Left lung (tissue), 10 donors: ENCODE results near the gene SEPTIN12. TPM values are rescaled to one million over a fixed set of nuclear protein-coding genes. Genes with fewer than 3 reads are reported as not detected.
A peak's percentile ranks its signal among the peaks of the same experiment; 100 is the strongest.

Source experiments
- ATAC-seq: fragments of 200-7000 bp; cut with Tn5 transposase; one replicate; pipeline ENCODE4 v1.9.1; 2020; ENCODE audit warnings: moderate library complexity
- DNase-seq, 4 donors: peaks; one replicate each; pipeline ENCODE4 v3.0.0-alpha.2; 2013 to 2020
- H3K27ac ChIP-seq, 2 donors: fragments of 200-600 bp; sonication (generic) in 1 of 2; one replicate each; pipeline versions ENCODE4 v1.5.0 to v1.8.0; 2020 to 2021
- H3K27me3 ChIP-seq, 2 donors: fragments of 200-600 bp; sonication (generic) in 1 of 2; one replicate each; pipeline versions ENCODE4 v1.5.0 to v1.8.0; 2020 to 2021
- H3K36me3 ChIP-seq, 2 donors: fragments of 200-600 bp; sonication (generic) in 1 of 2; one replicate each; pipeline versions ENCODE4 v1.5.0 to v1.8.0; 2020 to 2021
- H3K4me1 ChIP-seq, 2 donors: fragments of 200-600 bp; one replicate each; pipeline ENCODE4 v1.8.0; 2021
- H3K4me3 ChIP-seq, 2 donors: fragments of 200-600 bp; sonication (generic) in 1 of 2; one replicate each; pipeline versions ENCODE4 v1.5.0 to v1.8.0; 2020 to 2021; ENCODE audit warnings: mild to moderate bottlenecking in 1 of 2
- H3K9me3 ChIP-seq, 2 donors: fragments of 200-600 bp; sonication (generic) in 1 of 2; one replicate each; pipeline versions ENCODE4 v1.5.0 to v1.8.0; 2020 to 2021
- intact Hi-C, 2 donors: fragments of 100-400 bp; cut with DNase I; formaldehyde crosslinking; loops; one replicate each; pipeline versions ENCODE4 v1.11.2 to v1.14.2; 2022
- polyA plus RNA-seq, 6 donors: library from polyadenylated mRNA; unstranded; fragments of 120-200 nt; gene quantifications; one replicate each; pipeline ENCODE4 v1.2.1, GENCODE V29; 2013; ENCODE audit not compliant: insufficient read length in 6 of 6
- total RNA-seq, 2 donors: library from RNA; stranded (reverse); fragmentation: NEBNext Ultra II Directional; extraction: Animal tissue kit (Norgen Biotek cat#: 25700); gene quantifications; one replicate each; pipeline ENCODE4 v1.2.1, GENCODE V29; 2021
- TF ChIP-seq, protein P1 (sequence below), 2 donors: fragments of 200-600 bp; sonication (generic) in 1 of 2; IDR thresholded peaks; one replicate each; pipeline versions ENCODE4 v1.5.0 to v1.8.0; 2021; ENCODE audit warnings: antibody characterized with exemption in 2 of 2
- donor health status: DM: no; HTN: yes; CAD: no.
- donor health status: DM: no; HTN: no; CAD: no.

SEPTIN12 gene
- total and polyA plus RNA-seq, 8 donors, result 0.28 to 14.6 (median 0.65) TPM; not detected in 5

- no peak overlapping the region for H3K27ac ChIP-seq
- intact Hi-C loops, result no loop called here
- TF ChIP-seq, protein P1, sequence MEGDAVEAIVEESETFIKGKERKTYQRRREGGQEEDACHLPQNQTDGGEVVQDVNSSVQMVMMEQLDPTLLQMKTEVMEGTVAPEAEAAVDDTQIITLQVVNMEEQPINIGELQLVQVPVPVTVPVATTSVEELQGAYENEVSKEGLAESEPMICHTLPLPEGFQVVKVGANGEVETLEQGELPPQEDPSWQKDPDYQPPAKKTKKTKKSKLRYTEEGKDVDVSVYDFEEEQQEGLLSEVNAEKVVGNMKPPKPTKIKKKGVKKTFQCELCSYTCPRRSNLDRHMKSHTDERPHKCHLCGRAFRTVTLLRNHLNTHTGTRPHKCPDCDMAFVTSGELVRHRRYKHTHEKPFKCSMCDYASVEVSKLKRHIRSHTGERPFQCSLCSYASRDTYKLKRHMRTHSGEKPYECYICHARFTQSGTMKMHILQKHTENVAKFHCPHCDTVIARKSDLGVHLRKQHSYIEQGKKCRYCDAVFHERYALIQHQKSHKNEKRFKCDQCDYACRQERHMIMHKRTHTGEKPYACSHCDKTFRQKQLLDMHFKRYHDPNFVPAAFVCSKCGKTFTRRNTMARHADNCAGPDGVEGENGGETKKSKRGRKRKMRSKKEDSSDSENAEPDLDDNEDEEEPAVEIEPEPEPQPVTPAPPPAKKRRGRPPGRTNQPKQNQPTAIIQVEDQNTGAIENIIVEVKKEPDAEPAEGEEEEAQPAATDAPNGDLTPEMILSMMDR (IDR thresholded peaks at IDR 0.05), result no peak
Measured at GRCh38 chr16:4796982-4797804, 9.0 kb upstream of the SEPTIN12 start.

DNA sequence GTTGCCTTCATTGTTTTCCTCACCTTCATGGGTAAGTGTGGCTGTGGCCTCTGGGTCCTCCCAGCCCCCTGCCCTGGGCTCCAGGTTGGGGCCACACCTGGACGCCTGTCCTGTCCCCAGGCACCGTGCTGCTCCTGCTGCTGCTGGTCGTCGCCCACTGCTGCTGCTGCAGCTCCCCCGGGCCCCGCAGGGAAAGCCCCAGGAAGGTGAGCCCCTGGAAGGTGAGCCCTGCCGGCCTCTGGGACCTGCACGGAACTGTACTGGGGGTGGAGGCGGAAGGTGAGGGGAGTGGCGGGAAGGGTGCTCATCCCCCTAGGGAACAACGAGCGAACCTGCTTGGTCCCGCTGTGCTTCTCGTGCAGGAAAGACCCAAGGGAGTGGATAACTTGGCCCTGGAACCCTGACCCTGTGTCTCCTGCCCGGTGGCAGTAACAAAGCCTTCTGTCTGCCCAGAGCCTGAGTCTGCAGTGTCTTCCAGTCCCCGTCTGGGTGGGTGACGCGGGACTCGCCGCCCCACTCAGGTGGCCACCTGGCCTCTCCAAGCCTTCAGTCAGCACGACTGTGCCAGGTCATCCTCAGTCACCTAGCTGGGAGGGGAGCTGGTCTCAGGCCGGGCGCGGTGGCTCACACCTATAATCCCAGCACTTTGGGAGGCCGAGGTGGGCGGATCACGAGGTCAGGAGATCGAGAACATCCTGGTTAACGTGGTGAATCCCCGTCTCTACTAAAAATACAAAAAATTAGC, 7.9 kb upstream of the SEPTIN12 start:
- peak overlapping the region in 1 of 2 donors; percentile 26 for H3K4me3 ChIP-seq
- intact Hi-C loops, result no loop called here
- no peaks in the 10 kb centered on the region for H3K27me3 ChIP-seq
- H3K27ac ChIP-seq, result no peak overlapping the region
- no peaks in the 10 kb centered on the region for H3K9me3 ChIP-seq
- TF ChIP-seq, protein P1 (IDR thresholded peaks at IDR 0.05), result no peak
- H3K4me1 ChIP-seq, result peaks cover 5 to 13% of the 10 kb centered on the region in 2 donors
- H3K36me3 ChIP-seq, result peaks cover 0 to 39% of the 10 kb centered on the region in 2 donors
- no peak for DNase-seq
- no peak for ATAC-seq

More at GRCh38 chr16:4796982-4797804, 9.0 kb upstream of the SEPTIN12 start:
- no peaks in the 10 kb centered on the region for H3K9me3 ChIP-seq
- H3K36me3 ChIP-seq, result peaks cover 0 to 39% of the 10 kb centered on the region in 2 donors
- ATAC-seq, result no peak
- peaks cover 14 to 24% of the 10 kb centered on the region in 2 donors for H3K4me1 ChIP-seq
- no peak overlapping the region for H3K4me3 ChIP-seq
- H3K27me3 ChIP-seq, result no peaks in the 10 kb centered on the region
- DNase-seq, result no peak

DNA sequence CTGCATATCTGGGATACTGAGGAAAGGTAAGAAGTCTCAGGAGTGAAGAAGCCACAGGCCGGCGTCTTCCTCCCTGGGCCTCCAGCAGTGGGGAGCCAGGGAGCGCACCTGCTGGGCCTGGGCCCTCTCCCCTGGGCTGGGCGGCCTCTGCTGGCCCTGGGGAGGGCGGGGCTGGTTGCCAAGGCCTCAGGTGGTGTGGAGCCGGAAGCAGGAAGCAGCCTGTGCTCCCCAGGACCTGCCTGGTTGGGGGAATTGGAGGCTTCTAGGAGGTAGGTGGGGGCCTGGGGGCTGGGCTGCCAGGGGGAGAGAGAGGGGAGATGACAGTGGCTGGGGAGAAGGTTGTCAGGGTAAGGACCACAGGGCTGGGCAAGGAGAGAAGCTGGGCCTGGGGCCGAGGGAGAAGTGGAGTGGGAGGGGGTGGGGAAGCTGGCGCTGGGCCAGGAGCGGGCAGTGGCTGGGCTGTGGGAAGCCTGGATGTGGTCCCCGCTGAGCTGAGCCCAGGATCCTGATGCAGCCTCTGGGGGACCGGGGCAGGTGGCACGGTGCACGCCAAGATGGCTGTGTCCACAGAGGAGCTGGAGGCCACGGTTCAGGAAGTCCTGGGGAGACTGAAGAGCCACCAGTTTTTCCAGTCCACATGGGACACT, 7.2 kb upstream of the SEPTIN12 start, which contains the start of gene SMIM22:
SMIM22 (plus strand) TSS at position 189 of the 647 bp plus-strand sequence; CDS start at position 555, 366 bp downstream.
- peaks cover 0 to 6% of the 10 kb centered on the region in 2 donors for H3K4me1 ChIP-seq
- intact Hi-C loops, result no loop called here
- peaks cover 0 to 39% of the 10 kb centered on the region in 2 donors for H3K36me3 ChIP-seq
- H3K27ac ChIP-seq, result no peak within 1 kb of the TSS
- TF ChIP-seq, protein P1 (IDR thresholded peaks at IDR 0.05), result no peak
- peak within 1 kb of the TSS in 1 of 2 donors; percentile 26 for H3K4me3 ChIP-seq
- ATAC-seq, result peak; percentile 91
- no peaks in the 10 kb centered on the region for H3K9me3 ChIP-seq
- peak in 1 of 4 donors; percentile 85 for DNase-seq
- no peaks in the 10 kb centered on the region for H3K27me3 ChIP-seq

DNA sequence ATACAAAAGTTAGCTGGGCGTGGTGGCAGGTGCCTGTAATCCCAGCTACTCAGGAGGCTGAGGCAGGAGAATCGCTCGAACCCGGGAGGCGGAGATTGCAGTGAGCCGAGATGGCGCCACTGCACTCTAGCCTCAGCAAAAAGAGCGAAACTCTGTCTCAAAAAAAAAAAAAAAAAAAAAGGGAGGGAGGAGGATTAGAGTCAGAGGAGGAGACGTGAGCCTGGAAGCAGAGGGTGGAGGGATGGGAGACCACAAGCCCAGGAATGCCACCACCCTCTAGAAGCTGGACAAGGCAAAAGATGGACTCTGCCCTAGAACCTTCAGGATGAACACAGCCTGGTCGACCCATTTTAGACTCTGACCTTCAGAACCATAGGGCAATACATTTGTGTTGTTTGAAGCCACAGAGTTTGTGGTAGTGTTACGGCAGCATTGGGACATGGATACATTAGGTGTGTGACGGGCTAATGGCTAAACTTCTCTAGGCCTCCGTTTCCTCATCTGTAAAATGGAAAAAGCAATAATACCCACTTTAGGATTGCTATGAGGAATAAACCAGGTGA, 4.9 kb upstream of the SEPTIN12 start:
- Histone ChIP-seq H3K4me1 (no peaks in the 10 kb centered on the region), H3K9me3 (no peaks in the 10 kb centered on the region), H3K27me3 (no peaks in the 10 kb centered on the region), H3K27ac (no peak overlapping the region), H3K36me3 (peaks cover 0 to 23% of the 10 kb centered on the region in 2 donors), H3K4me3 (no peak overlapping the region)
- intact Hi-C loops, result no loop called here
- TF ChIP-seq, protein P1 (IDR thresholded peaks at IDR 0.05), result no peak
- no peak for ATAC-seq
- no peak for DNase-seq
